ENCODE measurements around the gene EXOSC6.
"Not testable (repeated sequence)": the region's sequence is repeated elsewhere in the genome, so short reads cannot be mapped to it uniquely, and the experiment has no call there.

The EXOSC6 gene

DNA sequence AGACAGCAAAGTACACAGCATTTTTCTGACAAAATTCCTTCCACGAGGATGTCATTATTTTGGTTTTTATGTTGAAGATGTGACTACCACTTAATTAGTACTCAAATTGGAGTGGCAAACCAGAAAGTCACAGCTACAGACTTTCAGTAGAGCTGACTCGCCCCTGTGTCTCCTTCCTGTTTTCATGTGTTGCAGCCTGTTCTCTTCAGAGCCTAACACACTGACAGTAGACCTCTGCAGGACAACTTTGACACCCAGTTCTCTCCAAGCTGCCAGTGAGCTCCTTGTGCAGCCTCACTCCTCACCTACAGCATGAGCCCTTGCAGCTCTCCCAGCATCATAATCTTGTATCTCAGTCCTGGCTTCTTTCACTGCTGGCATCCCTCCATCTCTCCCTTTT, 29.2 kb downstream of the EXOSC6 start:
- not testable (repeated sequence) for DNase-seq (ENCODE audit: low read depth); H3K9me3 ChIP-seq (ENCODE audit: control insufficient read depth, low read length); H3K9ac ChIP-seq (ENCODE audit: low read length); H3K27me3 ChIP-seq (replicated peaks; ENCODE audit: control insufficient read depth, insufficient read depth, low read length); H3K4me1 ChIP-seq (ENCODE audit: control insufficient read depth, insufficient read depth, low read length); H3K4me3 ChIP-seq (ENCODE audit: low read length)
- peaks cover 28% of the 10 kb centered on the region for H3K36me3 ChIP-seq (ENCODE audit: control insufficient read depth, insufficient read depth, low read length, severe bottlenecking)

- DNase-seq (ENCODE audit: low read depth); H3K4me1 ChIP-seq (ENCODE audit: control insufficient read depth, insufficient read depth, low read length); H3K9ac ChIP-seq (ENCODE audit: low read length); H3K9me3 ChIP-seq (ENCODE audit: control insufficient read depth, low read length); H3K27me3 ChIP-seq (replicated peaks; ENCODE audit: control insufficient read depth, insufficient read depth, low read length); H3K4me3 ChIP-seq (ENCODE audit: low read length): not testable (repeated sequence)
- peaks cover 12% of the 10 kb centered on the region for H3K36me3 ChIP-seq (ENCODE audit: control insufficient read depth, insufficient read depth, low read length, severe bottlenecking)
Observed at GRCh38 chr16:70218586-70218985, 33.2 kb downstream of the EXOSC6 start.

- not testable (repeated sequence) for H3K4me1 ChIP-seq (ENCODE audit: control insufficient read depth, insufficient read depth, low read length); H3K4me3 ChIP-seq (ENCODE audit: low read length); DNase-seq (ENCODE audit: low read depth)
Observed at GRCh38 chr16:70206382-70206781, 45.4 kb downstream of the EXOSC6 start.

DNA sequence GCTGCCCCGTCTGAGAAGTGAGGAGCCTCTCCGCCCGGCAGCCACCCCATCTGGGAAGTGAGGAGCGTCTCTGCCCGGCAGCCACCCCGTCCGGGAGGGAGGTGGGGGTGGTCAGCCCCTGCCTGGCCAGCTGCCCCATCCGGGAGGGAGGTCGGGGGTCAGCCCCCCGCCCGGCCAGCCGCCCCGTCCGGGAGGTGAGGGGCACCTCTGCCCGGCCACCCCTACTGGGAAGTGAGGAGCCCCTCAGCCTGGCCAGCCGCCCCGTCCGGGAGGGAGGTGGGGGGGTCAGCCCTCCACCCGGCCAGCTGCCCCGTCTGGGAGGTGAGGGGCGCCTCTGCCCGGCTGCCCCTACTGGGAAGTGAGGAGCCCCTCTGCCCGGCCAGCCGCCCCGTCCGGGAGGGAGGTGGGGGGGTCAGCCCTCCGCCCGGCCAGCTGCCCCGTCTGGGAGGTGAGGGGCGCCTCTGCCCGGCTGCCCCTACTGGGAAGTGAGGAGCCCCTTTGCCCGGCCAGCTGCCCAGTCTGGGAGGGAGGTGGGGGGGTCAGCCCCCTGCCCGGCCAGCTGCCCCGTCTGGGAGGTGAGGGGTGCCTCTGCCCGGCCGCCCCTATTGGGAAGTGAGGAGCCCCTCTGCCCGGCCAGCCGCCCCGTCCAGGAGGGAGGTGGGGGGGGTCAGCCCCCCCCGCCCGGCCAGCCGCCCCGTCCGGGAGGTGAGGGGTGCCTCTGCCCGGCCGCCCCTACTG, 46.9 kb downstream of the EXOSC6 start:
- not testable (repeated sequence) for H3K36me3 ChIP-seq (ENCODE audit: control insufficient read depth, insufficient read depth, low read length, severe bottlenecking); H3K9ac ChIP-seq (ENCODE audit: low read length); H3K4me3 ChIP-seq (ENCODE audit: low read length); H3K9me3 ChIP-seq (ENCODE audit: control insufficient read depth, low read length); DNase-seq (ENCODE audit: low read depth); H3K27me3 ChIP-seq (replicated peaks; ENCODE audit: control insufficient read depth, insufficient read depth, low read length); H3K4me1 ChIP-seq (ENCODE audit: control insufficient read depth, insufficient read depth, low read length)

More at GRCh38 chr16:70206382-70206781, 45.4 kb downstream of the EXOSC6 start:
- not testable (repeated sequence) for H3K9me3 ChIP-seq (ENCODE audit: control insufficient read depth, low read length); H3K36me3 ChIP-seq (ENCODE audit: control insufficient read depth, insufficient read depth, low read length, severe bottlenecking); H3K27me3 ChIP-seq (replicated peaks; ENCODE audit: control insufficient read depth, insufficient read depth, low read length); H3K9ac ChIP-seq (ENCODE audit: low read length)

GRCh38 chr16:70204010-70204409, 47.7 kb downstream of the EXOSC6 start:
- H3K27me3 ChIP-seq (replicated peaks; ENCODE audit: control insufficient read depth, insufficient read depth, low read length); H3K36me3 ChIP-seq (ENCODE audit: control insufficient read depth, insufficient read depth, low read length, severe bottlenecking); H3K9ac ChIP-seq (ENCODE audit: low read length); H3K4me1 ChIP-seq (ENCODE audit: control insufficient read depth, insufficient read depth, low read length); DNase-seq (ENCODE audit: low read depth); H3K9me3 ChIP-seq (ENCODE audit: control insufficient read depth, low read length); H3K4me3 ChIP-seq (ENCODE audit: low read length): not testable (repeated sequence)

- H3K4me3 ChIP-seq (ENCODE audit: low read length); H3K27me3 ChIP-seq (replicated peaks; ENCODE audit: control insufficient read depth, insufficient read depth, low read length); H3K9me3 ChIP-seq (ENCODE audit: control insufficient read depth, low read length); H3K4me1 ChIP-seq (ENCODE audit: control insufficient read depth, insufficient read depth, low read length); H3K36me3 ChIP-seq (ENCODE audit: control insufficient read depth, insufficient read depth, low read length, severe bottlenecking); H3K9ac ChIP-seq (ENCODE audit: low read length); DNase-seq (ENCODE audit: low read depth): not testable (repeated sequence)
Observed at GRCh38 chr16:70203508-70203907, 48.2 kb downstream of the EXOSC6 start.

- not testable (repeated sequence) for H3K9ac ChIP-seq (ENCODE audit: low read length); H3K27me3 ChIP-seq (replicated peaks; ENCODE audit: control insufficient read depth, insufficient read depth, low read length); H3K4me3 ChIP-seq (ENCODE audit: low read length); H3K9me3 ChIP-seq (ENCODE audit: control insufficient read depth, low read length); H3K36me3 ChIP-seq (ENCODE audit: control insufficient read depth, insufficient read depth, low read length, severe bottlenecking); DNase-seq (ENCODE audit: low read depth); H3K4me1 ChIP-seq (ENCODE audit: control insufficient read depth, insufficient read depth, low read length)
Observed at GRCh38 chr16:70200063-70200462, 51.7 kb downstream of the EXOSC6 start.

- H3K4me3 ChIP-seq (ENCODE audit: low read length); H3K9me3 ChIP-seq (ENCODE audit: control insufficient read depth, low read length); H3K9ac ChIP-seq (ENCODE audit: low read length); H3K4me1 ChIP-seq (ENCODE audit: control insufficient read depth, insufficient read depth, low read length); DNase-seq (ENCODE audit: low read depth); H3K27me3 ChIP-seq (replicated peaks; ENCODE audit: control insufficient read depth, insufficient read depth, low read length); H3K36me3 ChIP-seq (ENCODE audit: control insufficient read depth, insufficient read depth, low read length, severe bottlenecking): not testable (repeated sequence)
Observed at GRCh38 chr16:70199170-70199569, 52.6 kb downstream of the EXOSC6 start.

DNA sequence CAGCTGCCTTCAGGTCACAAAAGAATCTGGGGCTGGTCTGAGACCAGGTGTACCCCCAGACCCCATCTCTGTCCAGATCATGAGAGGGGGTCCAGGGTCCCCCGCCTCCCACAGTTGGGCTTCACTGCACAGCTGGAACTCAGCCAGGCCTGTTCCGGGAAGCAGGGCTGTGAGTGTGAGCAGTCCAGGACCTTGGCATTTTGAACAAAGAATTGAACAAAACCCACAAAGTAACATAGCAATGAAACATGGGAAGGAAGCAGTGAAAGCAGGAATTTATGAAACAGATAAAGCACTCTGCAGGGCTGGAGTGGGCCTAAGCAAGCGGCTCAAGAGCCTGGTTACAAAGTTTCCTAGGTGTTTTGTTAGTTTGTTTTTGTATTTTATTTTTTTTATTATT, 53.1 kb downstream of the EXOSC6 start:
- H3K9ac ChIP-seq (ENCODE audit: low read length); H3K36me3 ChIP-seq (ENCODE audit: control insufficient read depth, insufficient read depth, low read length, severe bottlenecking); H3K4me3 ChIP-seq (ENCODE audit: low read length); H3K9me3 ChIP-seq (ENCODE audit: control insufficient read depth, low read length); H3K27me3 ChIP-seq (replicated peaks; ENCODE audit: control insufficient read depth, insufficient read depth, low read length); H3K4me1 ChIP-seq (ENCODE audit: control insufficient read depth, insufficient read depth, low read length): not testable (repeated sequence)
- DNase-seq (ENCODE audit: low read depth) = peak; percentile 7

- not testable (repeated sequence) for H3K4me3 ChIP-seq (ENCODE audit: low read length); DNase-seq (ENCODE audit: low read depth); H3K4me1 ChIP-seq (ENCODE audit: control insufficient read depth, insufficient read depth, low read length); H3K9me3 ChIP-seq (ENCODE audit: control insufficient read depth, low read length); H3K36me3 ChIP-seq (ENCODE audit: control insufficient read depth, insufficient read depth, low read length, severe bottlenecking); H3K9ac ChIP-seq (ENCODE audit: low read length); H3K27me3 ChIP-seq (replicated peaks; ENCODE audit: control insufficient read depth, insufficient read depth, low read length)
Observed at GRCh38 chr16:70198230-70198629, 53.5 kb downstream of the EXOSC6 start.

DNA sequence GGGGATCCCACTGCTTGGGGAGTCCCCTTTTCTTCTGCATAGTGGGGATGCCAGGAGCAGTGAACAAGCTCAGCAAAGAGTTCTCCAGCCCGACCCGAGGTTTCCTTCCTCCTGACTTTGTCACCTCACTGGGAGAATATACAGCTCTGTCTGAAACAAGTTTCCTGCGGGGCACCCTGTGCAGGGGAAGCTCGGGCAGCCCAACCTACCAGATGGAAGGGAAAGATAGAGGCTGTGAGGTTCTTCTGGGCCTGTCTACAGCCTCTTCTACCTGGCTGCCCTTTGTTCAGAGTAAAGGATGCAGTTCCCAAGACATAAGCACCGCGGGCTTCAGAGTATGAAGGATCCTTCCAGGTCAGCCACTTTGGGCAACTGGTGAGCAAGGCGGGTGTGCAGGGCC, 54.1 kb downstream of the EXOSC6 start:
- H3K9ac ChIP-seq (ENCODE audit: low read length); DNase-seq (ENCODE audit: low read depth); H3K4me3 ChIP-seq (ENCODE audit: low read length); H3K9me3 ChIP-seq (ENCODE audit: control insufficient read depth, low read length); H3K36me3 ChIP-seq (ENCODE audit: control insufficient read depth, insufficient read depth, low read length, severe bottlenecking); H3K27me3 ChIP-seq (replicated peaks; ENCODE audit: control insufficient read depth, insufficient read depth, low read length); H3K4me1 ChIP-seq (ENCODE audit: control insufficient read depth, insufficient read depth, low read length): not testable (repeated sequence)

Data from adipocyte (in vitro differentiated cells).